PC-9 (cell line): ENCODE results near the gene SERTAD4.

Experiments
- EZH2 ChIP-seq: fragments of 200-600 bp; sonication (generic); IDR thresholded peaks from 2 replicates; pipeline ENCODE4 v1.8.0; 2017; ENCODE audit warnings: antibody characterized with exemption, low read depth
- TF ChIP-seq, protein P1 (sequence below): fragments of 200-600 bp; sonication (generic); conservative IDR thresholded peaks from 2 replicates; pipeline ENCODE4 v1.6.1; 2017; ENCODE audit warnings: mixed run types, antibody characterized with exemption, mild to moderate bottlenecking, moderate library complexity

DNA sequence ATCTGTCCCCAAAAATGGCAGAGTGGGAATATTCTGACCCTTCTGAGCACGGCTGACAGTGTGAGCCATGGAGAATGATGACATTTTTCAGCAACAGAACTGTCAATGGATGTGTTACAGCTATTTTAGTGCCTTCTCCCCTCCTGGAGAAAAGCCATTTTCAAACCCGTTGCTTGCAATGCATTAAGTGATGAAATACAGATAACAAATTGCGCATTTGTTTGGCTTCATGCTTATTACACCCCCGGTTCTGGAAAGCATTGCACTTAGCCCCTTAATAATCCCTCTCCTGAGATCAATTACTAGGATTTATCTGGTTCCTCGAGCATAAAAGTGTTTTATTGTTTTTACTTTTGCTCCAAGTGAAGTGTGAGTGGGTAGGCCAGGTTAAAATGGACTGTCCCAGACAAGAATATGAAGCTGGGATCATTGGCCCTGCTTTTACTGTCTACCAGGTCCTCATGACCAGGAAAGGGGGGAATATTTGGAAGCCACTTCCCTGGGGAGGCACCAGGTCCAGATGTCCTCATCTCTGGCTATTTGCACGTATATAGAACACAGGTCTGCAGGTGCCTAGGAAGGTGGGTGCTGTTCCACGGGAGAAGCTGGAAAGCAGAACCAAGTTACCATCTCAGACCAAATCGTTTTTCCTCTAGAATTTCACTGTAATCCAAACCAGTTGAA, 58.6 kb downstream of the SERTAD4 start:
- TF ChIP-seq, protein P1, sequence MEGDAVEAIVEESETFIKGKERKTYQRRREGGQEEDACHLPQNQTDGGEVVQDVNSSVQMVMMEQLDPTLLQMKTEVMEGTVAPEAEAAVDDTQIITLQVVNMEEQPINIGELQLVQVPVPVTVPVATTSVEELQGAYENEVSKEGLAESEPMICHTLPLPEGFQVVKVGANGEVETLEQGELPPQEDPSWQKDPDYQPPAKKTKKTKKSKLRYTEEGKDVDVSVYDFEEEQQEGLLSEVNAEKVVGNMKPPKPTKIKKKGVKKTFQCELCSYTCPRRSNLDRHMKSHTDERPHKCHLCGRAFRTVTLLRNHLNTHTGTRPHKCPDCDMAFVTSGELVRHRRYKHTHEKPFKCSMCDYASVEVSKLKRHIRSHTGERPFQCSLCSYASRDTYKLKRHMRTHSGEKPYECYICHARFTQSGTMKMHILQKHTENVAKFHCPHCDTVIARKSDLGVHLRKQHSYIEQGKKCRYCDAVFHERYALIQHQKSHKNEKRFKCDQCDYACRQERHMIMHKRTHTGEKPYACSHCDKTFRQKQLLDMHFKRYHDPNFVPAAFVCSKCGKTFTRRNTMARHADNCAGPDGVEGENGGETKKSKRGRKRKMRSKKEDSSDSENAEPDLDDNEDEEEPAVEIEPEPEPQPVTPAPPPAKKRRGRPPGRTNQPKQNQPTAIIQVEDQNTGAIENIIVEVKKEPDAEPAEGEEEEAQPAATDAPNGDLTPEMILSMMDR = no peak
- no peak for TF ChIP-seq EZH2
